ENCODE measurements around the gene SH3GL3. TPM values are rescaled to one million over a fixed set of nuclear protein-coding genes. Genes with fewer than 3 reads are reported as not detected.

Gene SH3GL3
- total RNA-seq, 2 experiments from 2014 or later, result not detected

DNA sequence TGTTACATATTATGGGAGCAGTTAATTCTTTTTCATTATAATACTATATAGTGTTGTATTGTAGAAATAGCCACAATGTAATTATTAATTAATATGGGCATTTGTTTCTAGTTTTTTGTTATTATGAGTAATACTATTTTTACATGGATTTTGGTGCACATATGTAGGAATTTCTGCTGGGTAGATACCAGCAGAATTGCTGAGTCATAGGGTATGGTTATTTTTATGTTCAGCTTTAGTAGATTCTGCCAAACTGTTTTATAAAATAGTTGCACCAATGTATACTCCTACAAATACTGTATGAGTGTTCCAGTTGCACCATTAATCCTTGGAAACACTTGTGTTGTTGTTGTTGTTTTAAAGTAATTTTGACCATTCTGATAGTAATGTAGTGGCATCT, 91.5 kb downstream of the SH3GL3 start:
- no peaks in the 10 kb centered on the region for H3K9me3 ChIP-seq (ENCODE audit: low read length)
- H3K4me3 ChIP-seq (ENCODE audit: low read depth, low read length, poor library complexity, severe bottlenecking), result no peak overlapping the region
- BruUV-seq (replicated peaks), result no TSS peak
- intact Hi-C loops (cut with micrococcal nuclease; ENCODE audit: unreplicated experiment), result no loop called here
- H3K36me3 ChIP-seq (ENCODE audit: insufficient read depth, low read length), result no peaks in the 10 kb centered on the region
- no peak overlapping the region for H3K27ac ChIP-seq (ENCODE audit: low read depth, low read length, poor library complexity, severe bottlenecking)
- no peak overlapping the region for H3K4me2 ChIP-seq (ENCODE audit: low read length)
- no peaks in the 10 kb centered on the region for H3K9me2 ChIP-seq (ENCODE audit: insufficient read depth, low read length)
- H4K20me1 ChIP-seq (ENCODE audit: insufficient read depth, low read length), result no peaks in the 10 kb centered on the region
- H2AFZ ChIP-seq (ENCODE audit: low read length), result no peak overlapping the region
- no peaks in the 10 kb centered on the region for H3K79me2 ChIP-seq (ENCODE audit: insufficient read depth, low read depth, low read length)
- CTCF ChIA-PET (ENCODE audit: unreplicated experiment), result no interaction called here
- POLR2A ChIA-PET, result no interaction called here
- TF ChIP-seq EZH2phosphoT487 (IDR thresholded peaks at IDR 0.05; ENCODE audit: borderline replicate concordance, low read depth, low read length), result no peak
- TF ChIP-seq, protein P1, sequence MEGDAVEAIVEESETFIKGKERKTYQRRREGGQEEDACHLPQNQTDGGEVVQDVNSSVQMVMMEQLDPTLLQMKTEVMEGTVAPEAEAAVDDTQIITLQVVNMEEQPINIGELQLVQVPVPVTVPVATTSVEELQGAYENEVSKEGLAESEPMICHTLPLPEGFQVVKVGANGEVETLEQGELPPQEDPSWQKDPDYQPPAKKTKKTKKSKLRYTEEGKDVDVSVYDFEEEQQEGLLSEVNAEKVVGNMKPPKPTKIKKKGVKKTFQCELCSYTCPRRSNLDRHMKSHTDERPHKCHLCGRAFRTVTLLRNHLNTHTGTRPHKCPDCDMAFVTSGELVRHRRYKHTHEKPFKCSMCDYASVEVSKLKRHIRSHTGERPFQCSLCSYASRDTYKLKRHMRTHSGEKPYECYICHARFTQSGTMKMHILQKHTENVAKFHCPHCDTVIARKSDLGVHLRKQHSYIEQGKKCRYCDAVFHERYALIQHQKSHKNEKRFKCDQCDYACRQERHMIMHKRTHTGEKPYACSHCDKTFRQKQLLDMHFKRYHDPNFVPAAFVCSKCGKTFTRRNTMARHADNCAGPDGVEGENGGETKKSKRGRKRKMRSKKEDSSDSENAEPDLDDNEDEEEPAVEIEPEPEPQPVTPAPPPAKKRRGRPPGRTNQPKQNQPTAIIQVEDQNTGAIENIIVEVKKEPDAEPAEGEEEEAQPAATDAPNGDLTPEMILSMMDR (conservative IDR thresholded peaks at IDR 0.05; ENCODE audit: low read length), result no peak
- no peaks in the 10 kb centered on the region for H3K4me1 ChIP-seq (ENCODE audit: insufficient read depth, low read length, poor library complexity, severe bottlenecking)
- DNase-seq (ENCODE audit: low spot score), result no peak

DNA sequence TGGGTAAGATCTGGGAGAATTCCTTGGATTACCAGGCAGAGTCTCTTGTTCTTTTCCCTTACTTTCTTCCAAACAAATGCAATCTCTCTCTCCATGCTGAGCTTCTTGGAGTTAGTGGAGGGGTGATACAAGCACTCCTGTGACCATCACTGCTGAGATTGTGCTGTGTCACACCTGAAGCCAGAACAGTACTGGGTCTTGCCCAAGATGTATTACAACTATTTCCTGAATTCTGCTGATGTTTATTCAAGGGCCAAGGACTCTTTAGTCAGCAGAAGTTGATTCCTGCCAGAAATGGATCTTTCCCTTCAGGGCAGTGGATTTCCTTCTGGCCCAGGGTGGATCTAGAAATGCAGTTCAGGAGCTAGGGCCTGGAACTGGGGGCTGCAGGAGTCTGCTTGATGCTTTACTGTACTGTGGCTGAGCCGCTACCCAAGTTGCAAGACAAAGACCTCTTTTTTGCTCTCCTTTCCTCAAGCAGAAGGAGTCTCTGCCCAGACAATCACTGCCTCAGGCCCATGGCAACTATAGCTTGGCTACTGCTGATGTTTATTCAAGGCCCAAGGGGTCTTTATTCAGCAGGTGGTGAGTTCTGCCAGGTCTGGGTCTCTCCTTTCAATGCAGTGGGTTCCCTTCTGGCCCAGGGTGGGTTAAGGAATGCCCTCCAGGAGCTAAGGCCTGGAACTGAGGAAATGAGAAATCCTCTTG, 98.8 kb downstream of the SH3GL3 start:
- Histone ChIP-seq H3K79me2 (ENCODE audit: insufficient read depth, low read depth, low read length) (no peaks in the 10 kb centered on the region), H3K9me3 (ENCODE audit: low read length) (no peaks in the 10 kb centered on the region), H3K36me3 (ENCODE audit: insufficient read depth, low read length) (no peaks in the 10 kb centered on the region), H3K4me2 (ENCODE audit: low read length) (no peak overlapping the region), H4K20me1 (ENCODE audit: insufficient read depth, low read length) (no peaks in the 10 kb centered on the region), H3K4me1 (ENCODE audit: insufficient read depth, low read length, poor library complexity, severe bottlenecking) (no peaks in the 10 kb centered on the region), H3K4me3 (ENCODE audit: low read depth, low read length, poor library complexity, severe bottlenecking) (no peak overlapping the region), H2AFZ (ENCODE audit: low read length) (no peak overlapping the region), H3K9me2 (ENCODE audit: insufficient read depth, low read length) (no peaks in the 10 kb centered on the region), H3K27ac (ENCODE audit: low read depth, low read length, poor library complexity, severe bottlenecking) (no peak overlapping the region)
- no TSS peak for BruUV-seq (replicated peaks)
- POLR2A ChIA-PET, result no interaction called here
- CTCF ChIA-PET (ENCODE audit: unreplicated experiment), result interaction anchor here (0.6 kb wide), 1 partner anchor 159 kb away, joined by 3 read pairs; no protein-coding TSS in a partner anchor
- intact Hi-C loops (cut with micrococcal nuclease; ENCODE audit: unreplicated experiment), result no loop called here
- no peak for DNase-seq (ENCODE audit: low spot score)
- TF ChIP-seq EZH2phosphoT487 (IDR thresholded peaks at IDR 0.05; ENCODE audit: borderline replicate concordance, low read depth, low read length), result no peak
- TF ChIP-seq, protein P1 (conservative IDR thresholded peaks at IDR 0.05; ENCODE audit: low read length), result no peak

DNA sequence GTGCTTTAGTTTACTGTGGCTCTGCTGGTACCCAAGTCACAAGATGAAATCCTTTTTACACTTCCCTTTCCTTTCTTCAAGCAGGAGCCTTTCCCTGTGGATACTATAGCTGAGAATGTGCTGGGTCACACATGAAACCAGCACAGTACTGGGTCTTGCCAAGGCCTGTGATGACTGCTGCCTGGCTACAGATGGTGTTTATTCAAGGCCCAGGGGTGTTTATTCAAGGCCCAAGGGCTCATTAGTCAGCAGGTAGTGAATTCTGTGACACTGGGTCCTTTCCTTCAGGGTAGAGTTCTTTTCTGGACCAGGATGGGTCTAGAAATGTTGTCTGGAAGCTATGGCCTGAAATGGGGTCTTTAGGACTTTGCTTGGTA, 99.4 kb downstream of the SH3GL3 start:
- H3K79me2 ChIP-seq (ENCODE audit: insufficient read depth, low read depth, low read length), result no peaks in the 10 kb centered on the region
- H3K27ac ChIP-seq (ENCODE audit: low read depth, low read length, poor library complexity, severe bottlenecking), result no peak overlapping the region
- H3K36me3 ChIP-seq (ENCODE audit: insufficient read depth, low read length), result no peaks in the 10 kb centered on the region
- no TSS peak for BruUV-seq (replicated peaks)
- DNase-seq (ENCODE audit: low spot score), result no peak
- no peak overlapping the region for H3K4me2 ChIP-seq (ENCODE audit: low read length)
- intact Hi-C loops (cut with micrococcal nuclease; ENCODE audit: unreplicated experiment), result no loop called here
- ChIA-PET CTCF (ENCODE audit: unreplicated experiment) (interaction anchor here (0.6 kb wide), 1 partner anchor 159 kb away, joined by 3 read pairs; no protein-coding TSS in a partner anchor), POLR2A (no interaction called here)
- H3K9me2 ChIP-seq (ENCODE audit: insufficient read depth, low read length), result no peaks in the 10 kb centered on the region
- H3K4me3 ChIP-seq (ENCODE audit: low read depth, low read length, poor library complexity, severe bottlenecking), result no peak overlapping the region
- H3K9me3 ChIP-seq (ENCODE audit: low read length), result no peaks in the 10 kb centered on the region
- no peaks in the 10 kb centered on the region for H3K4me1 ChIP-seq (ENCODE audit: insufficient read depth, low read length, poor library complexity, severe bottlenecking)
- TF ChIP-seq, protein P1 (conservative IDR thresholded peaks at IDR 0.05; ENCODE audit: low read length), result no peak
- TF ChIP-seq EZH2phosphoT487 (IDR thresholded peaks at IDR 0.05; ENCODE audit: borderline replicate concordance, low read depth, low read length), result no peak
- no peaks in the 10 kb centered on the region for H4K20me1 ChIP-seq (ENCODE audit: insufficient read depth, low read length)
- H2AFZ ChIP-seq (ENCODE audit: low read length), result no peak overlapping the region

Measured in OCI-LY7 (cell line).